Measurements from ENCODE around the gene CDH23.

DNA sequence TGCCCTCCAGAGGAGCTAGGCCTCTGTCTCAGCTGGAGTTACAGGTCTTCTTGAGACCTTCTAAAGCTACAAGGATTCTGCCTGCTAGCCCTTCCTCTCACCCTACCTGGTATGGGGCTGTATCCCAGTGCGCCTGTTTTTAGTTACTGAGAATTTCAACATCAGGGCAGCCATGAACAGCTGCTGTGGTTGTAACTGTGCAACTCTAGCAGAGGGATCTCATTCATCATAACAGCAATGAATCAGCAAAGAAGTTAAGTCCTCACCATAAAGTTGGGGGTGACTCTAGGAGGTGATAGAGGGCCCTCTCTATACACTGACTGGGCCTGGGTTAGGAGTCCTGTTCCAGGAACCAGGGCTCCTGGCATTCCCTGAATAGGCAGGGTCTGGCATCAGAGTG lies 14.0 kb upstream of the CDH23 start:
- TF ChIP-seq CTCF (IDR thresholded peaks at IDR 0.05) = no peak
- TF ChIP-seq EZH2 (IDR thresholded peaks at IDR 0.05; ENCODE audit: borderline replicate concordance, insufficient read depth, low read depth, low read length, poor library complexity, severe bottlenecking) = no peak
